GM20431 (cell line): ENCODE measurements around the gene WHAMM.
"Not testable (repeated sequence)": the region's sequence is repeated elsewhere in the genome, so short reads cannot be mapped to it uniquely, and the experiment has no call there.

Experiments used
- in situ Hi-C: fragments of 300-500 bp; cut with MseI, MboI; formaldehyde crosslinking; loops from one replicate; pipeline ENCODE4 v1.15.0; 2020; ENCODE audit warnings: low sequenced_read_pairs; ENCODE audit not compliant: unreplicated experiment

Gene WHAMM

GRCh38 chr15:82809308-82810060 is at the start of gene WHAMM:
WHAMM (plus strand) TSS chr15:82809628; CDS start chr15:82809727, 99 bp downstream.
- in situ Hi-C loops = no loop called here

- in situ Hi-C loops = no loop called here
Measured at GRCh38 chr15:82763361-82764116, 45.9 kb upstream of the WHAMM start.

GRCh38 chr15:82764117-82764490 is 45.3 kb upstream of the WHAMM start:
- in situ Hi-C loops = no loop called here

GRCh38 chr15:82764740-82765139 is 44.7 kb upstream of the WHAMM start:
- in situ Hi-C loops = no loop called here

GRCh38 chr15:82766201-82766600 is 43.2 kb upstream of the WHAMM start:
- in situ Hi-C loops = not testable (repeated sequence)

GRCh38 chr15:82767163-82767829 is 42.1 kb upstream of the WHAMM start:
- in situ Hi-C loops = no loop called here

GRCh38 chr15:82768414-82769054 is 40.9 kb upstream of the WHAMM start:
- in situ Hi-C loops = no loop called here

- in situ Hi-C loops = no loop called here
Measured at GRCh38 chr15:82771789-82772607, 37.4 kb upstream of the WHAMM start.

- in situ Hi-C loops = no loop called here
Measured at GRCh38 chr15:82774496-82774895, 34.9 kb upstream of the WHAMM start.

- in situ Hi-C loops = no loop called here
Measured at GRCh38 chr15:82778755-82779154, 30.7 kb upstream of the WHAMM start.

GRCh38 chr15:82781349-82781748 is 28.1 kb upstream of the WHAMM start:
- in situ Hi-C loops = no loop called here

GRCh38 chr15:82788496-82788895 is 20.9 kb upstream of the WHAMM start:
- in situ Hi-C loops = no loop called here

GRCh38 chr15:82789491-82789890 is 19.9 kb upstream of the WHAMM start:
- in situ Hi-C loops = no loop called here

GRCh38 chr15:82790321-82790720 is 19.1 kb upstream of the WHAMM start:
- in situ Hi-C loops = no loop called here

- in situ Hi-C loops = no loop called here
Measured at GRCh38 chr15:82792068-82792467, 17.4 kb upstream of the WHAMM start.

- in situ Hi-C loops = no loop called here
Measured at GRCh38 chr15:82793737-82794136, 15.7 kb upstream of the WHAMM start.

GRCh38 chr15:82798104-82798503 is 11.3 kb upstream of the WHAMM start:
- in situ Hi-C loops = no loop called here

GRCh38 chr15:82798531-82799166 is 10.8 kb upstream of the WHAMM start:
- in situ Hi-C loops = no loop called here

- in situ Hi-C loops = no loop called here
Measured at GRCh38 chr15:82799183-82799841, 10.1 kb upstream of the WHAMM start.
